ENCODE measurements around the gene RPAP3. TPM values are rescaled to one million over a fixed set of nuclear protein-coding genes. Genes with fewer than 3 reads are reported as not detected.

The RPAP3 gene, protein sequence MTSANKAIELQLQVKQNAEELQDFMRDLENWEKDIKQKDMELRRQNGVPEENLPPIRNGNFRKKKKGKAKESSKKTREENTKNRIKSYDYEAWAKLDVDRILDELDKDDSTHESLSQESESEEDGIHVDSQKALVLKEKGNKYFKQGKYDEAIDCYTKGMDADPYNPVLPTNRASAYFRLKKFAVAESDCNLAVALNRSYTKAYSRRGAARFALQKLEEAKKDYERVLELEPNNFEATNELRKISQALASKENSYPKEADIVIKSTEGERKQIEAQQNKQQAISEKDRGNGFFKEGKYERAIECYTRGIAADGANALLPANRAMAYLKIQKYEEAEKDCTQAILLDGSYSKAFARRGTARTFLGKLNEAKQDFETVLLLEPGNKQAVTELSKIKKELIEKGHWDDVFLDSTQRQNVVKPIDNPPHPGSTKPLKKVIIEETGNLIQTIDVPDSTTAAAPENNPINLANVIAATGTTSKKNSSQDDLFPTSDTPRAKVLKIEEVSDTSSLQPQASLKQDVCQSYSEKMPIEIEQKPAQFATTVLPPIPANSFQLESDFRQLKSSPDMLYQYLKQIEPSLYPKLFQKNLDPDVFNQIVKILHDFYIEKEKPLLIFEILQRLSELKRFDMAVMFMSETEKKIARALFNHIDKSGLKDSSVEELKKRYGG
- polyA plus RNA-seq (2013, experiment 1 of 2; ENCODE audit: insufficient read length) = 26.2 TPM
- 30.3 TPM for polyA plus RNA-seq (2013, experiment 2 of 2; ENCODE audit: insufficient read length)

DNA sequence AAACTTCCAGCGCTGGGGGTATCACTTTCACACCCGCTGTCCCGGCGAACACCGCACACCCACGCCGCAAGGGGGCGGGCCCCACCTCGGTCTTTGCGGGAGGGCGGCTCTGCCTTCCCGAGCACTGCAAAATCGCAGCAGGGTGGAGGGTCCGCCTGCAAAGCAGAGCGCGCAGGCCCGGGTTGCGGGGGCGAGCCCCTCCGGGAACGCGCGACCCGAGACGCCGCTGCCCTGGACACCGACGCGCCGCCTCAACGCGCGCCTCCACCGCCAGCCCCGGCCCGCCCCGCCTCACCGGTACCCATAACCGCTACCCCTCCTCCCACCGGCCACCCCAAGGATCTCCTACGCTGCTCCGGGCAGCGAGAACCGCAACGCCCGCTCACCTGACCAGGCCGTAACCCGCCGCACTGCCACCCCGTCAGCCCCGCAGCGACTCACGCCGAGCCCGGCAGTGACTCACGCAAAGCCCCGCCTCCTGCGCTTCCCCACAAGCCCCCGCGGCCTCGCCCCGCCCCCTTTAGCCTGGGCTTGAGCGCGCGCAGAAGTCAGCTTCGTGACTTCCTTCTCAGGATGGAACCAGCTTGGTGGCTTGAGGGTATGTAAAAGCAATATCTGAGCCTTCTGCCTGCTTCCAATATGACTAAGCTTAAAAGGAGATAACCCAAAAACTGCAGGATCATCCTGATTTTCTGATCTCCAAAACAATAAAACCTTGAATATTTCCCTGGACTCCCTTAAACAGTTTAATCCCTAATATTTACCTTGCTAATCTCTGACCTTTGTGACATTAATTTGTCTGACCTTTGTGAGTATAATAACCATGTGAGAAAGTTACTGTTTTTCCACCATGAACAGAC lies at the start of gene RPAP3:
Gene RPAP3 (minus strand): TSS at position 465 of the 860 bp plus-strand sequence. CDS start 3,190 bp downstream, outside the sequence.
- DNase-seq = peak; percentile 93

- no peak for DNase-seq
These were observed 49.1 kb upstream of the RPAP3 start for GRCh38 chr12:47754881-47755280.

DNA sequence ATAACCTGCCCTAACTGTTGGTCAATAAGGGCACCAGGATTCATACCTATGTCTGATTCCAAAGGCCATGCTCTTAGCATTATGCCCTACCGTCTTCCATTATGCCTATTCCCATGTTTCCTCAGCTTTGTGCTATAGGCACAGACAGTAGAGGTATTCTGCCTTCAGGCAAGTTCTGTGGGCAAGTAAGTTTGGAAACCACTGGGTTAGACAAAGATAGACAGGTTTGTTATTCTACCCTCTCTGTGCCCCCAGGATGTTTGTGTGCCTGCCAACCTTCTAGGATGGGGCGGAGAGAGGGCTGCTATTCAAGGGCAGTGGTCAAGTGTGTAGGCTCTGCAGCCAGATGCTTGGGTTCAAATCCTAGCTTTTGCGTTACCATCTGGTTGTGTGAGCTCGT lies 48.3 kb upstream of the RPAP3 start:
- no peak for DNase-seq

- DNase-seq = no peak
These were observed 47.5 kb upstream of the RPAP3 start for GRCh38 chr12:47753021-47754001.

- peak; percentile 45 for DNase-seq
These were observed 46.7 kb upstream of the RPAP3 start for GRCh38 chr12:47752552-47752951.

DNA sequence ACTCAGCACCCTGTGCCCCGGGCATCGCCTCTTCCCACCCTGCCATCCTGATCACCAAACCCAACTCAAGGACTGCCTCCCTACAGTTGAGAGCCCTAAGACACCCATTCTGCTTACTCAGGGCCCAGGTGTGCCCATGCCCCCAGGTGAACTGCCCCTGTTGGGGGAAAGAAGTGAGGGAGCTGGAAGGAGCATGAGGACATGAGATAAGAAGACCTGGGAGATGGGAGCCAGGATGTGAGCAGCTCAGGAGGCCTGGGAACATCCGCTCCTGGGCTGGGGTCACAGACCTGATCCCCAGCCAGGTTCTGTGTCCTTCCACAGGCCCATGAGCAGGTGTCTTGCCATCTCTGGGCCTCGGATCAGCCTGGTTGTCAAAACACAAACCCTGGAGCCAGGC lies 46.3 kb upstream of the RPAP3 start:
- DNase-seq = no peak

DNA sequence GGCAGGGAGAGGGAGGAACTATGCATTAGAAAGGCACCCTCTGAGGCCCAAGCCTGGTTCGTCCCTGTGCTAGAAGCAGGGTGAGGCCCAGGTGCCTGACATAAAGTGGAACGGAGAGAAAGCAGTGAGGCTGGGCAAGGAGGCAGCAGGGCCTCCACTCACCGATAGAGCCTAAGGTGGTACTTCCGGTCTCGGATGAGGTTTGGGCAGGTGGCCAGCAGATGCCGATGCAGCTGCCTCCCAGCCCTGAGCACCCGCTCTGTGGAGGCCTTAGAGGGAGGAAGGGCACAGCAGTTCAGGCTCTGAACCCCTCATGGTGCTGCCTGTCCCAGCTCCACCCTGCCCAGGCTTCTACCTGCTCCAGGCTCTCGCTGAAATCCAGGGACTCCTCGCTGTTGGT lies 45.7 kb upstream of the RPAP3 start:
- no peak for DNase-seq

- no peak for DNase-seq
These were observed 45.2 kb upstream of the RPAP3 start for GRCh38 chr12:47750916-47751470.

DNA sequence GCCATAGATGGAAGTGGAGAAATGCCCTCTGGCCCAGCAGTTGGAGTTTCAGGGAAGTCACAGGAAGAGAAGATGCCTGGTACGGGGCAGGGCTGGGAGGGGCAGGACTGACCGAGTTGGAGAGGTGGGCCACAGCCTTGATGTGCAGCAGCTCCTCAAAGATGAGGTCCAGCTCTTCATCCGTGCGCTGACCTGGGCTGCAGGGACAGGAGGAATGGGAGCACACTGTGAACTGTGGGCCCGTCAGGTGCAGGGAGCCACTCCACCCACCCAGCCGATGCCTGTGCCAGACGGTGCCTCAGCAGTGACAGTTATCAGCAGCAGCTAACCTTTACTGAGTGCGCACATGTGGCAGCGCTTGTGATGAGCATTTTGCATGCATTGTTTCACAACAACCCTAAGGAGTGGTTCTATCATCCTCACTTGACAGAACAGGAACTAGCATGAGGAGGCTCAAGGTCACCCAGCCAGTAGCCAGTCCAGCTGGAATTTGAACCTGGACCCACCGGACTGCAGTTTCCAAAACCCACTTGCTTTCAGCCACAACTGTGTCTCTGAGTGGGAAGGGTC lies 44.5 kb upstream of the RPAP3 start:
- no peak for DNase-seq

DNA sequence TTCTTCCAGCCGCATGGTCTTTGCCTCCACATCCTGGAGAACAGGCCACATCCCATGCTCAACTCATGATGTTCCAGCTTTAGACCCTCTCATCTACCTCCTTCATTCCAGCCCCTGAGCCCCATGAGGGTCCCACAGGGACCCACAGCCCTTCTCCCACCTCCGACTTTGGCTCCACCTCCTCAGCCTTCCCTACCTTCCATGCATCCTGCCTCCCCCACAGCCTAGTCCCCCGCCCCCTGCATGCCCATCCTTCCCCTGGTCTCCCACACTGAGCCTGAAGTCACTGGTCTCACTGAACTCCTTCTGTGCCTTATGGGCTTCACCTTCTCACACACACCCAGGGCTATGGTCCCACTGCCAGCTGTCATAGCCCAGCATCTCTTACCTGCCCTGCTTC lies 43.1 kb upstream of the RPAP3 start:
- DNase-seq = no peak

GRCh38 chr12:47748507-47748828 lies 42.6 kb upstream of the RPAP3 start:
- DNase-seq = no peak

GRCh38 chr12:47747596-47748506 lies 42.0 kb upstream of the RPAP3 start:
- DNase-seq = no peak

DNA sequence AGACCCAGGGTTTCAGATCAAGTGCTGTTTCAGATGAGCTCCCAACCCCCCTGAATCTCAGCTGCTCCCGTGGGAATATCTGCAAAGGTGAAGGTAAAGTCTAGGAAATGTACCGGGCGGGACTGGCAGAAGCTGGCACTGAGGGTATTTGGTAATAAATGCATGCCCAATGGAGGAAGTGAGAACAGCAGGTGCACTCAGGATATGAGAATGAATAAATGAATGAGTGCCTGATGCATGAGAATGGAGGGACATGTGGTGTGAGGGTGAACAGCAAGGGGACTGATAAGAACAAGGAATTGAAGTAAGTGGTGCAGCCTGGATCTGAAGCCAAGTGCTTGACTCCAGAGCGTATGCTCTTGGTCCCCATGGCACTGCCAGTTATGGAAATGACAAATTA lies 41.3 kb upstream of the RPAP3 start:
- DNase-seq = no peak

DNA sequence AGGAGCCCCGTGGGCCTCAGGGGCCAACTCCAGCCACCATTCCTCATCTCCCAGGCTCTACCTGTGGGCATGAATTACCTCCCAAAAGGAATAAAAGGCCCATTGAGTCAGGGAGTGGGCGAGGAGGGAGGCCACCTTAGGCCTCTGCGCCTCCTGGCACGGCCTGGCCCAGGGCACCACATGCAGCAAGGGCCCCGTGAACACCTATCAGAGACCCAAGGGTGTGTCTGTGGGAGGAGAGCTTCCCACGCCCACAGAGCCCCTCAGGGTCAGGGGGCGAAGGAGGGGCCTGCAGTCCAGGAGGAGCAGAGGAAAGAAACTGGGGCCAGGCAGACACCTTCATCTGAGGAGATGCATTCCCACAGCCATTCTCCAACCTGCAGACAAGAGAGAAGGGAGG lies 40.7 kb upstream of the RPAP3 start:
- DNase-seq = no peak

GRCh38 chr12:47746073-47746472 lies 40.2 kb upstream of the RPAP3 start:
- DNase-seq = no peak

GRCh38 chr12:47745485-47746041 lies 39.7 kb upstream of the RPAP3 start:
- DNase-seq = no peak

DNA sequence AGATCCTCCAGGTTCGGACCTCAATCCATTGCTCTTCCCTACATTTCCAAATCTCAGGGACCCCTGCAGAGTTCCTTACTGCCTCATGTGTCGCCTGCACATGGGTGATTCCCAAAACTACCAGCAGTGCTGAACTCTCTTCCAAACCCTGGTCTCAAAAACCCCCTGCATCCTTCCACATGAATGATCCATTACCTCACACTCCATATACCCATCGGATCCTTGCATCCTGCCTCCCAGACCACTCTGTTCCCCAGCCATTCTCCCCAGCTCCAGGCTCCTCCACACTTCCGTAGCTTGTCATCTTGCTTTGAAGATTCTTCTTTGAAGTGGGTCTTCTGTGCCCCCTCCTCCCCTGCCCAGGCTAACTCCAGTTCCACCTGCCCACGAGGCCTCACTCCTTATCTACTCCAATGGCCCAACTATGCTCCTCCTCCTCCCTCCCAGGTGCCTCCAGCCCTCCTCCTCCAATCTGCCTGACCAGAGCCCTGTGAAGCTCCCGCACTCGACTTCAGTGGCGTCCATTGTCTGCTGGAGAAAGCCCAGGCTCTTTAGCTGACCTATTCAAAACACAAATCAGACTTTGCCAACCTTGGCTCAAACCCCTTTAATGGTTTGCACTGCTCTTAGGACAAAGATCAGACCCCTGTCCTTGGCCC lies 39.1 kb upstream of the RPAP3 start:
- DNase-seq = no peak

- DNase-seq = no peak
These were observed 38.3 kb upstream of the RPAP3 start for GRCh38 chr12:47744005-47744651.
